LHCN-M2 (cell line): Measurements from ENCODE around the gene PCOLCE2. TPM values are rescaled to one million over a fixed set of nuclear protein-coding genes. Genes with fewer than 3 reads are reported as not detected.

ENCODE experiments used
- DNase-seq: peaks from one replicate; pipeline ENCODE4 v3.0.0-alpha.2; 2012; ENCODE audit warnings: low read depth
- total RNA-seq: library from RNA; depleted of rRNA; stranded (reverse); fragments of >200 nt; gene quantifications from 2 replicates; pipeline ENCODE4 v1.2.3, GENCODE V29; 2014

The PCOLCE2 gene
- total RNA-seq, 1 experiment from 2014 or later, result 0.75 TPM

DNA sequence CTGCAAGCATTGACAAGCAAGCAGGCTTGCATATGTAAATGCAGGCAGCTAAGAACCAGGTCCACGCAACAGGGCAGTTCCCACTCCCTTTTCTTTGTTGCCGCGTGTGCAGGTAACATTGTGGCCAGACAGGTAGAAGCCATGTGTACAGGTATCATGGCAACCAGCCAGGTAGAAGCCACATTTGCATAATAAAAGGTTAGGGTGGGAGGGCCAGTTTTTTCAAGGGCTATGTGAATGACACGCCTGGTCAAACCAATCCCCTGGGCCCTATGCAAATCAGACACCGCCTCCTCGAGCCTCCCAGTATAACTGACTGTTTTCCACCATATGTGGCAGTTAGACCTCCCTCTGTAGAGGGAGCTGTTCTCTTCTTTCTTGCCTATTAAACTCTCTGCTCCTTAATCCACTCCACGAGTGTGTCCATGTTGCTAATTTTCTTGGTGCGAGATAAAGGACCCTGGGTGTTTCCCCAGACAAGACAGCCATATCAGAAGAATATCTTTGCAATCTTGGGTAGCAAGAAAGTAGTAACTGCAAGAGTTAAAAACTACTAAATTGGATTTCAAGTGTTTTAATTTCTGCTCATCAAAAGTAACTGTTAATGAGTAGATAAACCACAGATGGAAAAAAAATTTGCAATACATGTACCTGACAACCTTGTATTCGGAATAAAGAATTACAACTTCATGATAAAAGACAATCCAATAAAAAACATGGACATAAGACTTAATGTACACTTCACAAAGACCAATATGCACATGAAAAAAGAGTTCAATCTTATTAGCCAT is 21.8 kb downstream of the PCOLCE2 start:
- DNase-seq, result no peak

DNA sequence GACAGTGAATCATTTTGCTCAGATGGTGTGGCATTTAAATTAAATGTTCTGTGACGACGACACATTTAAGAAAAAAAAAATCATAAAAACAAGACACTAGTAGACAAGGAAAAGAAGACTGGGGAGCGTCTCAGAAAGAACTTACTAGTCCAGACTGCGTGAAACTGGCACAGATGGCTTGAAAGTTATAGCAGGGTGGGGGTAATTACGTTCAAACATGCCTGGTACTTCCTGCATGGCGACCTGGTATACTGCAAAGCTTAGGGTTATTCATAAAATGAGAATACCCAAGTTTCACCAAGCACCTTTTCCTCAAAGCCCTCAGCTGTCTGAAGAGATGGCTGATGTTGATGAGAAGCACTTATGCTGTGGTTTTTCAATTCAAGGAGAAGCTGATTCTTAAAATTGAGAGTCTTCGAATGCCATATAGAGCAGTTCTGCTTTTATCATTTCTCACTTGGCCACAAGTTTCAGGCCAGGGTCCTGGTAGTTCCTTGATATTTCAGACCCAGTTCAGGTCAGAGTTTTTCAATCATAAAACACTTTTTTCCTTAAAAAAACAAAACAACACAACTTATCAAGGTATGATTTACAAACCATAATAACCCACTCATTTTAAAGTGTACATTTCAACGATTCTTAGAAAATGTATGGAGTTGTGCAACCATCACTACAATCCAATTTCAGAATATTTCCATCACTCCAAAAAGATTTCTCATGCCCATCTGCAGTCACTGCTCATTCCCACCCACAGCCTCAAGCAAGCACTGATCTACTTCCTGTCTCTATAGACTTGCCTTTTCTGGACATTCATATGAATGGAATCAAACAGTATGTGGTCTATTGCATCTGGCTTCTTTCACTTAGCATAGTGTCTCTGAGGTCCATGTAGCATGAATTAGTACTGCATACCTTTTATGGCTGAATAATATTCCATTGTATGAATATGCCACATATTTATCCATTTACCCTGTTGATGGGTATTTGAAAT is 24.7 kb downstream of the PCOLCE2 start:
- DNase-seq, result no peak

DNA sequence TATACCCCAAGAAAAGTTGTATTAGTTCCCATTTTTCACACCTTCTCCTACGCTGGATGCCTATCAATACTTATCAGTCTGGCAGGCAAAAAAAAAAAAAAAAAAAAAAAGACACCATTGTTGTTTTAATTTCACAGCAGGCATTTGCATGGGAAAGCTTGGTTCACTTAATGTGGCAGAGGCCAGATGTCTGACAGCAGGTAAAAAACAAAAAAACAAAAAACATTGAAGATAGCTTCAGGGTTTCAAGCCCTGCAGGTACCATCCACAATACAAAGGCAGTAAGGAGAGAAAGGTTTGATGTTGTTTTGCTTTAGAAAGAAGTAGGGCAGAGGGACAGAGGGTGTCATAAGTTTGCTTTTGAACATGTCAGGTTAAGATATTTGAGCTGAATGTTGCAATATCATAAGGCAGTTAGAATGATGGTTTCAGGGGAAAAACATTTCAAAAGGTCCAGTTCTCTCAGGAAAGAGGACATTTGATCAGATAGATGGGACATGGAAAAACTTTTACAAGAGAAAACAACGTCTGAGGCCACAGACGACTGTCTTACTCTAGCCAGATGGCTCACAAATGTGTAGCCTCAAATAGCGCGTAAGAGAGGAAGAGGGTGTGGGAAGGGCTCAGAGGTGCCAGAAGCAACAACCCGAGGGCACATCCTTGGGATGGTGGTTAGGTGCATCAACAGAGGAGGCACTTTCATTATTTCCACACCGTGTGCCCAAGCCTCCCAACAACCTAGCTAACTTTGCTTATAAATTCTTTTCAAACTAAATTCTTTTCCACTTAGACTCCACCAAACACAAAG is 25.7 kb downstream of the PCOLCE2 start:
- no peak for DNase-seq

DNA sequence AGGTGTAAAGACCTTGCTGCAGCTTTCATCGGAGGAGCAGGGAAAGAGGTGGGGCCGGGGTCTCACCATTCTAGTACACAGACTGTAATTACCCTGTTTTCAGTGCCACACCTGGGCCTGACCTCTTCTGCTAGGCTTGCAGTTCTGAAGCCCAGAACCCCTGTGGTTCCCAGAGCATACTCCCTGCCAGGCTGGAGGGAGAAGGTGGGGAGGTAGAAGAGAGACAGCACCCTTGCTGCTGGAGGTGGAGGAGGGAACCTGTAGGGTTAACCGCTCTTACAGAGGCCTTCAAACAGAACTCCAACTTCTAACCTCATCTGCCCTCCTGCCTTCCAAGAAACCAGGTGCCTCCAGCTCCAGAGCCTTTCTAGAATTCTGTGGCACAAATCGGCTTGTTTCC is 27.0 kb downstream of the PCOLCE2 start:
- DNase-seq, result no peak

GRCh38 chr3:142858043-142858442 is 30.8 kb downstream of the PCOLCE2 start:
- DNase-seq, result no peak

DNA sequence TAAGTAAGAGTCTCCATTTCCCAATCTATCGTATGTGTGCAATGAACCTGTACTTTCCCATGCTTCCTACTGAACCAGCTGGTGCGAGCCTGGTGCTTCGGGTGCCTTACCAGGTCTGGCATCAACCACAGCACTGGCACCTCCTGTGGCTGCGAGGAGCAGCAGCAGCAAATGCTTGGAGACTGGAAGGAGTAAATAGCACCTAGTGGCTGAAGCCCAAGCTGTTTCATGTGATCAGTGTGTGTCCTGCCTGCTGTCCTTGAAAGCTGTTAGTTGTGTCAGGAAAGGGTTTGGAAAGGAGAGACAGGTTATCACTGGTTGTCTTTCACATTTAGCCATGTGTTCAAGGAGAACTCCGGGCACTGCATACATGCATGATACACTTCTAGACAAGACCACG is 31.8 kb downstream of the PCOLCE2 start:
- DNase-seq, result peak; percentile 29

DNA sequence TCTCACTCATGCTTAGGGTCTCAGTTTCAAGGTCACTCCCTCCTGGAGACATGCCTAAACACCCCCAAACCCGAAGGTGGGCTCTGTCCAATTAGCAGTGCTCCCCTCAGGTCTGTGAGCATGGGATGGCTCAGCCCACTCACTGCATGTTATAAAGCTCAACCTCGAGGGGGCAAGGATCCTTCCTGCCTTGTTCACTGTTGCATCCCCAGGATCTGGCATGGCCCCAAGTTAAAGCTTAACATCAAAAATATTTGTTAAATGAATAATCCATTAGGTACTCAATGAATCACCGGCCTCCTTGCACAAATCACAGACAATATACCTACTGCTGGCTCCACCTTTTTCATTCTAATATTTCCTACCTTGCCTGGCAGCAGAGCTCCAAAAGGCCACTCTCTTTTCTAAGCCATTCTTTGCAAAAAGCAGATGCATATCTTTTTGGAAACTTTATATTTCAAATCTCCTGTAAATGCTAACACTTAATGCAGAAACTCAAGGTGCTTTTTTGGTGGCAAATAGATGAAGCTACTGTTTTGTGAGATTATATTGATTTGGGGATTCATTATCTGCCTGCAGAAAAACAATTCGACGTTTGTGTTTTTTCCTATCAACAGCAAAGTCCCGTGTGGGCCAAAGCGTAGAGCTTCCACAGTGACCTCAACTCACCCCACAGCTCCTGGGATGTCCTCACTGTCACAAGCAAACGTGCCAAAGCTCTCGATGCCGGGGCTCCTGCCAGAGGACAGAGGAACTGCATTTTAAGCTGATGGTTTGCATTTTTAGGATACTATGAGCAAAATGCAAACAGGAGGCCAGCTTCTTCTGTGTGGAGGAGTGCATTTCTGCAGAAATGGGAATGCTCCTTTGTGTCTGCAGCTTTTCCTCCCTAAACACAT is 35.4 kb downstream of the PCOLCE2 start:
- no peak for DNase-seq

DNA sequence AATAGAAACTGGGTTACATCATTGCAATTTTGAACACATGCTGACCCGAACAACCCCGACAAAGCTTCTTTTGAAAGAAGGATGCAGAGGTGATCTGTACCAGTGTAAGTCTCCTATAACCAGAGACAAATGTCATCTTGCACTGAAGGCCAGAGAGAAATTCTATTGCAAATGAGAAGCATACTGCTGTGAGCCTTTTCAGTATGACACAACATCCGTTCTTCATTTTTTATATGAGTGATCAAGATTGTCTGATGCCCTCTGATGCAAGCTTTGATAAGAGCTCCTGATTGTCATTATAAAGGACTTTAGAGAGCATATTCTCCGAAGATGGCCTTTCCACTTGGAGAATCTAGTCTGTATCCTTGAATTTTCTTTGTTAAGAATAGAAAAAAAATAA is 36.9 kb downstream of the PCOLCE2 start:
- no peak for DNase-seq

GRCh38 chr3:142850395-142851023 is 38.4 kb downstream of the PCOLCE2 start:
- peak; percentile 89 for DNase-seq

GRCh38 chr3:142849148-142849547 is 39.7 kb downstream of the PCOLCE2 start:
- DNase-seq, result no peak

DNA sequence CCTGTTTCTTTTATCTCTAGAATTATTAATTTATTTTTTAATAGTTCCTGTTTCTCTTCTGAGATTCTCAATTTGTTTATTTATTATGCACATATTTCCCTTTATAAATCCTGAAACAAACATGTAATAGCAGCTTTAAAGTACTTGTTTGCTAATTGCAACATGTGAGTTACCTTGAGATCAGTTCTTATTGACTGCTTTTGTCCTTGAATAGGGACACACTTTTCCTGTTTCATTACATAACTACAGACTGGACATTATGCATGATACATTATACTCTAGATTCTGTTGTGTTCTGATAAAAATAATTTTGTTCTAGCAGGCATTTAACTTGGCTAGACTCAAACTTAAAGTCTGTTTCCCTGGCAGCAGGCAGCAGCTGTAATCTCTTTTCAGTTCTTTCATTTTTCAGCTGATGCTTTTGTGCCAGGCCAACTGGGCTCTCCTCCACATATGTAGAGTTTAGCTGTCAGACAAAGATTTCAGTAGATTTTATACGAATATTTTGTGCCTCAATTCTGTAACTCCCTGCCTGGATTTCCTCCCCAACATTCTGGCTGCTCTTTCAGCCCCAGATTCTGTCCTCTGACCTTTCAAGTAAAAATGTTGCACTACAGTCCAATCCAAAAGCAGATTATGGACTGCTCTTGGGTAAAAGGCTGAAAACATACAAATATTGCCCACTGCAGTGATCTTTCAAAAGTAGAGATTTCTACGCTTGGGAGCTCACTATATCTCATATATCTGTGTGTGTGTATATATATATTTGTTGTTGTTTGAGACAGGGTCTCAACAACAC is 41.9 kb downstream of the PCOLCE2 start:
- no peak for DNase-seq

GRCh38 chr3:142844339-142844977 is 44.4 kb downstream of the PCOLCE2 start:
- peak; percentile 39 for DNase-seq

GRCh38 chr3:142839831-142840230 is 49.1 kb downstream of the PCOLCE2 start:
- no peak for DNase-seq

DNA sequence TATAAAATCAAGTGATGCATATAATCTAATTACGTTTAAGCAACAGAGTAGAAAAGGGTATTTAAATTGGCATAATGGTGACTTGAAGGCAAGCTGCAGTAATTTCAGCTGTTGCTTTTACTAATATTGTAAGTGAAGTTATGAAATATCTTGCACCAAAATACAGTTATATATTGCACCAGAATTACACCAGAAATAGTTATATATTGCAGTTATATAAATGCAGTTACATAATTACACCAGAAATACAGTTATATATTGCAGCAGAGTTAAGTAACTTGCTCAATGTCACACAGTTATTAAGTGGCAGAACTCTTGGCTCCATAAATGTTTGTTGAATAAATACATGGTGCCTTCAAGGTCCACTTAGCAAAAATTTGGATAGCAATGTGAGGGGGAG is 51.4 kb downstream of the PCOLCE2 start:
- no peak for DNase-seq

DNA sequence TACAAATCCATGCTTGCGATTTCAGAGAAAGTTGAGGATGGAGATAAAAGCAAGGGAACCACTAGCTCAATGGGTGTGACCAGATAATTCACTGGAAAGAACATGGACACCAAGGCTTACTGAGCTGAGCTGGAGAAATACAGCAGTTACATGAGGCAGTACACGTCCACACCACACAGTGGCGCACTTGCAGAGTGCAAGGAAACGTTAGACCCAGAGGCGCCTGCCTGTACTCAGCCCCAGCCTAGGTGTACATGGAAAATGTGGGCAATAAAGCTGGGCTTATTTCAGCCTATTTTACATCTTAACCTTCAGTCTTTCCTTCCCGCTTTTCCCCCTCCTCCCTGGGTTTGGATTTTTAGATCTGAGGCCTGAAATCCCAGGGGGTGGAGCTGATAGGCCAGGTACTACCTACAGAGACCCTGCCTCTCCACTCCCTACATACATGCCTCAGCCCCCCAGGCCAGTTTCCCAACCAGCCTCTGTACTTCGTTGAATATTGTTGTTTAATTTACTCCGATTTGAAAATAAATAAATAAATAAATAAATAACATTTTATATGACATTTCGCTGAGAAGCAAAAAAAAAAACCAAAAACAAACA is 60.1 kb downstream of the PCOLCE2 start:
- DNase-seq, result peak; percentile 62

DNA sequence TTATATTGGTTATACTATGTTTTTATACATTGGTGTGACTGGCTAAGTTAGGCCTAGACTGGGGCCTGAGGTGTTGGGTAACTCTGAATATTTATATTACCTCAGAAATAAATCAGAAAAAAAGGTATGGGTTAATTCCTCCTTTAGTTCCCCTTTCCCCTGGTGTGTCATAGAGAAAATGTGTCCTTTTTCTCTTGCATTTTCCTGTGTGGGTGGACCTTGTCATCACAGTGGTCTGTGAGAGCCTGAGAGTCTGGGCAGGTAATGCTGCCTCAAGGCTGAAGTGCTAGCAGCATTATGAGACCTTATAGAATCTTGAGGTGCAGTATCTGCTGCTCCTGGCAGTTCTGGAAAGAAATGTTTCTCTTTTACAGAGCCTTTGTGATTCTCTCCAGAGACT is 69.7 kb downstream of the PCOLCE2 start:
- DNase-seq, result no peak

DNA sequence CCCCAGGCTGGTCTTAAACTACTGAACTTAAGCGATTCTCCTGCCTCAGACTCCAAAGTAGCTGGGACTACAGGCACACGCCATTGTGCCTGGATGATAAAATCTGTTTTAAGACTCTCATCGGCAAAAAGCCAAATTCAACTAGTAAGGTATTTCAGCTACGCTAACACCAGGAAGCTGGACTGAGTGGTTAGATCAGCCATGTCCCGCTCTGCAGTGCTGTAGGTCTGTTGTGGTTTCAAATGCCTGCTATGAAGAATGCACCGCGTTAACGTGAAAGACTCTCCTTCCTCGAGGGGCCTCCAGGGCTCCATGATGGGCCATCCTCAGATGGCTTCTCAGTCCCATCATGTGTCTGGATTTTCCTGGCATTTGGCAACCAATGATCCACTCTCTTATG is 70.2 kb downstream of the PCOLCE2 start:
- DNase-seq, result no peak

DNA sequence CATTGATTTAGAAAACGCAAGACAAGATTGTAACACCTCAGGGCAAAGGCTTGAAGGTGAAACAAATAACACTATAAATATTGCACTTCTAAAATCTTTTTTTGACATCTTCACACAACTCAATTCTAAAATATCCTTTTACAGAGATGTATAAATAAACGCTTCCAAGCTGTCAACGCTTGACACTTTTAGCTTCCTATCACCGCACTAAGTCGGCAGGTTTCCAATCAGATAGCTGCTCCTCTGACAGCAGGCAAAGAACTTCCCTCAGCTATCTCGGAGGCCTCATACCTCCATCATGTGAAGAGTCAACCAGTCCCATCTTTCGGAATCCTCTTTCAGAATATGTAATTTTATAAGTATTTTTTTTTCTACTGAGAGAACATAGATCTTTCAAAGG is 71.0 kb downstream of the PCOLCE2 start:
- DNase-seq, result no peak
